ENCODE data around the gene MED20.

MED20 gene

DNA sequence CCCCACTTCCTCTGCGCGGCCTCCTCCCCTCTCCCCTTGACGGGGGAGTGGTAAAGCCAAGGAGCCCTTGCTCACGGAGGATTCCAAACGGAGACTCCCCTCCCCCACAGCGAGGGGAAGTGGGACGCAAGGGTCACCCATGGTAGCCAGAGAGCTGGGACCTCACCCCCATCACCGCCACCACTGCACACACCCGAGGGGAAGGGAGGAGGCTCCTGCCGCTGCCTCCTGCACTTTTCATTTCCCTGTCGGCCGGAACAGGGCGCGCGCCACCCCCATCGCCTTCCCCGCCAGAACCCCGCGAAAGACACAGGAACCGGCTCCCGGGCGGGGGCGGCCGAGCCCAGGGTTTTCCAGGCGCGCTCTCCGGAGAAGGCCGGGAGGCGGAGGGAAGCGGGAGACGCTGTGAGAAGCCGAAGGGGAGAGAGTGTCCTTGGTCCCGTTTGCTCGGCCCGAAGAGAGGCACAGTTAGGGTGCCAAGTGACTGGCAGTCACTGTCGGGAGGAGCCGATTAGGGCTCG, 19.9 kb upstream of the MED20 start:
- peak; percentile 47 for DNase-seq

DNA sequence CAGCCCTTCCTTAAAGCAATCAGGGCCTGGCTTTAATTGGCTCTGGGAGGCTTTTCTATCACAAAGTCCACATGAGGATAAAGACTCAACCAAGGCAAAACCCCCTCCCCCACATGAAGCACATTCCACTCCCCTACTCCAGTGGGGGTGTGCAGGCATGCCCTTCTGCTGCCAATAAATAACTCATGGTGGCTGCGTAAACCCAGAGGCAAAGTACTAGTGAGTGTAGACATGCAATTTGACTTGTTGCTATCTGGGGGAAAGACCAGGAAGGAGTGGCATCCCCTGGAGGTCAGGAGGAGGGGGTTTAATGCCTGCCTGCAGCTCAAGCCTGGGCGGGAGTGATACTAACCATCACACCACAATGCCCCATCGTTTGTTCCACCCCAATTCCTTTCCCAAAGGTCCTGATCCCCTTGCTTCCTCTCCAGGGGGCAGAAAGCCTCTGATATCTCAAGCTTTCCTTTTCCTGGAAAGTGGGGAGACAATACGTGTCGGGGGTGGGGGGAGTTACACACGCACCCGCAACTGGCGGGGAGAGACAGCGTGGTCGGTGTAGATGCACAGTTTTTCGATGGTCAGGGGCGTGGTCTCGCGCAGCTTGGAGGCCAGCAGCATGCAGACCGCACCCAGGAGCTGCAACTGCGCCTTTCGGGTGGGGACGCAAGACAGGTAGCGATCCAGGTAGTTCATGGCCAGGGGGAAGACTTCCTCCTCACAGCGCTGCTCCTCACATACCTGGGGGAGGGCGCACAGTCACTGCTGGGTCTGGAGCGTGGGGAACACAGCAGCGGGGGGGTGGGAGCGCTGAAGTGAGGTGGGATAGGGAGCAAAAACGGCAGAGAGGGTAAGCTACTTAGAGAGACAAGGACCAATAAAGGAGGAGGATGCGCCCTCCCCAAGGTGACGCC, 19.2 kb upstream of the MED20 start:
- no peak for DNase-seq

DNA sequence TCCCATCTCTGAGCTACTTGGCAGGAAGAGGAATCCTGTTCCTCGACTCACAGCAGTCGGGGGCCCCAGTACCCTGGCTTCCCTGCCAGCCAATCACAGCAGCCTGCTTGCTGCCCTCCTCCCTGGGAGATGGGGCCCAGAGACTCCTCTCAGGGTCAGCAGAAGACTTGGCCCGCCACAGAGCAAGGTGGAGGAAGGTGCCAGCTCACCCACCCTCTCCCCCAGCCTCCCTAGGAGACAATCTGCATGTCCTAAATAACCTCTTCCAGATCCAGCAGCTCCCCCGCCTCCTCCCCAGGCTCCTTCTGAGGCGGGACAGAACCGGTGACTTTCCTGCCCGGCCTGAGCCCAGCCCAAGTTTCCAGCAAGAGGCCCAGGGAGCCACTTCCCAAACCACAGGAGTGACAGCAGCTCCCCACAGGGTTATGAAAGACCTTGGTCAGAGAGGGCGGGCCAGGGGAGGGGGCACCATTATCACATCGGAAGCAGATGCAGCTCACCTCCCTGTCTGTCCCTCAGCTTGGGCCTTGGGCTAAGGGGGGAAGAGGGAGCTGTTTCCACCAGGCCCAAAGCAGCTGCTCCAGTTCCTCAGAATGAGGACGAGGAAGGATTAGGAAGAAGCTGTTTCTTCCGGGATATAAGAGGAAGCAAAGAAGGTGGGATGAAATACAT, 18.4 kb upstream of the MED20 start:
- DNase-seq: peak; percentile 56

GRCh38 chr6:41938590-41939175, 17.7 kb upstream of the MED20 start:
- DNase-seq: no peak

- peak; percentile 74 for DNase-seq
Observed at GRCh38 chr6:41937861-41938574, 17.1 kb upstream of the MED20 start.

- DNase-seq: no peak
Observed at GRCh38 chr6:41937472-41937860, 16.5 kb upstream of the MED20 start.

- peak; percentile 91 for DNase-seq
Observed at GRCh38 chr6:41936073-41936837, 15.3 kb upstream of the MED20 start.

DNA sequence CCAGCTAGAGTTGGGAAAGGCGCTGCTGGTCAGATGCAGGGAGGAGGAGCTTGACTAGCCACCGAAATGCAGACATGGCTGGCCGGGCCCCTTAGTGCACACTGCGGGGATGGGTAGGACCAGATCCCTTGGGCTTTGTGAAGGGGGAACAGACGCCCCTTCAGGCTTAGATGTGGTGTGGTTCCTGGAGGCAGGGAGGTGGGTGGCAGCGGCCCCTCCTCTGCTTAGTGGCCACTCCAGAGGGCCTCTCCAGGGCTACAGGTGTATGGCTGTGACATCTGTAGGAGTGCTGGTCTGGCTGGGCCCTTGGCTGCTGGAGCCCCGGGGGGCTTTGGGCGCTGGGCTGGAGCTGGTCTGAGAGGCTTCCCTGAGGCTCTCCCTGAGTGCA, 14.7 kb upstream of the MED20 start:
- no peak for DNase-seq

DNA sequence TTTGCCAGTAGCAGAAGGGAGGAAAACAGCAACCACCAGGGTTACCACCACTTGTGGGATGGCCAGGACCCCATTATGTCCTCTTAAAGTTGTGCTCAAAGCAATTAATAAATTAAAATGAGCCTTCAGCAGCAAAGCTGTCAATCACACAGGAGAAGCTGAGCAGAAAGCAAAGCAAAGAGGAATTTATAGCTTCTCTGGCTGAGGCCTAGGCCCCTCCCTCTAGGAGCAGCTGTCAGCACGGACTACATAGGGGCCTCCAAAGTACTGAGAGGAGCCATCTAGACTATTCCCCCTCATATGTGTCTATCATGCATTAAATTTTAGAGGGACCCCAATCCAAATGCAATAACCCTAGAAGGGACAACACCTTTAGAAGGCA, 14.2 kb upstream of the MED20 start:
- no peak for DNase-seq

DNA sequence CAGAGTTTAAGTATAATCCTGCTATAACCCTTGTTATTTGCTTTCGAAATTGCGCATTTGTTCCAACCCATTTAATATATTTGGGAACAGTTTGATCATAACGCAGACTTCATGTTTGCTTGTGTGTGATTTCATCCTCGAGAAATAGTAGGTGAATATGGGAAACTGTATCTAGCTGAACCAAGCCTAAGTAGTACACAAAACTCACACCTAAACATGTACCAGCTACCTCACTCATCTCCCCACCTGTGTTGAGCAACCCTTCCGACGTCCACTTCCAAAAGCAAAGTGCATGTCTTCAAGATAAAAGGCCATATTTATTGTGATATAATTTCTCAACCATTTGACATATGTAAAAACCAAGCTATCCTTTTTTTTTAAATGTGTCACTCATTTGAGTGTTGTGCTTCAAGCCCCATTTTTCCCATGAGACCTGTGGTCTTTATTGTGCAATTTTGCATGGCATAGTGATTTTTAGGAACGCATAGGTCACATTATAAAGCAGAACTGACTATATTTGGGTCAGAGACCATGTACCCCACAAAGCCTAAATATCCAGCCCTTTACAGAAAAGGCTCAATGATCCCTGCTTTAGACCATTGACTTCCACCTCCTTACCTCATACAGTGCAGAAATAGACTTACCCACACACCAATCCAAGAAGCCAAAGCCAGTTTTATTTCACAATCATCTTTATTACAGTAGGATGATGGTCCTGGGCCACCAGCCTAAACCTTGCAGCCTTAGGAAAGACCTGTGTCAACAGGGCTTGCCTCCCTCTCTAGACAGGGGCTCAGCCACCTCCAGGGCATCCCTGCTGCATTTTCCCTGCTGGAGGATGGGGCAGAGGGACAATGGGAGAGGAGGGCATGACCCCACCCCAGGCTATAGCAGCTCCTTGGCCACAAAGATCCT, 13.6 kb upstream of the MED20 start:
- DNase-seq: no peak

- no peak for DNase-seq
Observed at GRCh38 chr6:41932378-41932777, 11.4 kb upstream of the MED20 start.

- no peak for DNase-seq
Observed at GRCh38 chr6:41931792-41932191, 10.9 kb upstream of the MED20 start.

- DNase-seq: no peak
Observed at GRCh38 chr6:41929924-41930323, 9.0 kb upstream of the MED20 start.

GRCh38 chr6:41927253-41927652, 6.3 kb upstream of the MED20 start:
- no peak for DNase-seq

- no peak for DNase-seq
Observed at GRCh38 chr6:41922154-41922553, 1.2 kb upstream of the MED20 start.

DNA sequence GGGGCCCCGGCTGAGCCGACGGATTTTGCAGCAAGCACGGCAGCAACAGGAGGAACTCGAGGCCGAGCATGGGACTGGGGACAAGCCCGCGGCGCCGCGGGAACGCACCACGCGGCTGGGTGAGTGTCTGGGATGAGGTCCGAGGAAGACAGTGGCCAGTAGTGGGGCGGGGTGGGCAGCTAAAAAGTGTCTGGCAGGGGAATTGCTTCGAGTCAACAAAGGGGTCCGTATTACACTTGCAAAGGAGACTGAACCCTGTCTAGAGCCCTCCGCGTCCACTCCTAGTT, 716 bp upstream of the MED20 start:
- DNase-seq: no peak

- DNase-seq: no peak
Observed at GRCh38 chr6:41917528-41917927, 3.4 kb downstream of the MED20 start.

- DNase-seq: no peak
Observed at GRCh38 chr6:41914869-41915530, 5.9 kb downstream of the MED20 start.

DNA sequence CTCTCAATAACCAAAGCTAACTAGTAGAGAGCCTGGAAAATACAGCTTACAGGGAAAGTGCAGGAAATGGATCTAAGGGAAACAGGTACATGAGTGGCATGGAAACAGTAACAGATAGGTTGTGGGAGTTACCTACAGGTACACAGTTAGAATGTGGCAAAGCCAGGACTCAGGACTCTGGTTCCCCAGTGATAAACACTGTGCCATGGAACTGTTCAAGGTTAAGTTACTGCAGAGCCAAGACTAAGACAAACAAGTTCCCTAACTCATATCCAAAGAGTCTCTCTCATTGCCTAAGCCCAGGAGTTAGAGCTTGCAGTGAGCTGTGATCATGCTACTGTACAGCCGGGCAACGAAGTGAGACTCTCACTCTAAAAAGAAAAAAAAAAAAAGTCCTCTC, 6.6 kb downstream of the MED20 start:
- DNase-seq: no peak

- DNase-seq: no peak
Observed at GRCh38 chr6:41909727-41910126, 11.2 kb downstream of the MED20 start.

Data from KG1 (cell line).